ENCODE results near the gene PNPLA7. TPM values are rescaled to one million over a fixed set of nuclear protein-coding genes. Genes with fewer than 3 reads are reported as not detected.

PNPLA7 gene
- total and polyA plus RNA-seq, 4 donors: 0.79 to 8.9 (median 7.7) TPM

- peaks cover 0 to 4% (median 0%) of the 10 kb centered on the region in 5 donors for H3K4me1 ChIP-seq (ENCODE audit: control insufficient read depth in 5 of 5, insufficient read depth in 5 of 5, low read length in 5 of 5)
- no peak for DNase-seq
- no peak overlapping the region for H3K4me3 ChIP-seq
- no peaks in the 10 kb centered on the region for H3K27me3 ChIP-seq (ENCODE audit: control insufficient read depth in 3 of 3, insufficient read depth in 3 of 3, low read length in 2 of 3)
- H3K9ac ChIP-seq (ENCODE audit: insufficient read depth in 1 of 2, low read length in 2 of 2): no peak overlapping the region
- H3K36me3 ChIP-seq (ENCODE audit: control insufficient read depth in 4 of 4, insufficient read depth in 4 of 4, low read length in 4 of 4): no peaks in the 10 kb centered on the region
- TF ChIP-seq CTCF (IDR thresholded peaks at IDR 0.05; ENCODE audit: control extremely low read depth, extremely low read depth): no peak
- no peak for ATAC-seq (ENCODE audit: insufficient read depth, low FRiP score)
- WGBS, 2 donors: 89 to 93% methylated on average over 21 to 27 of the region's 27 CpGs
- no peak overlapping the region for H3K27ac ChIP-seq (ENCODE audit: low read depth in 1 of 2, low read length in 1 of 2)
- H3K9me3 ChIP-seq (ENCODE audit: control insufficient read depth in 4 of 4, insufficient read depth in 3 of 4, low read length in 3 of 4): no peaks in the 10 kb centered on the region
Measured at GRCh38 chr9:137430723-137431415, 119.3 kb downstream of the PNPLA7 start.

GRCh38 chr9:137429974-137430722 is 120.1 kb downstream of the PNPLA7 start:
- H3K9me3 ChIP-seq (ENCODE audit: control insufficient read depth in 4 of 4, insufficient read depth in 3 of 4, low read length in 3 of 4): no peaks in the 10 kb centered on the region
- H3K27ac ChIP-seq (ENCODE audit: low read depth in 1 of 2, low read length in 1 of 2): no peak overlapping the region
- no peak for ATAC-seq (ENCODE audit: insufficient read depth, low FRiP score)
- TF ChIP-seq CTCF (IDR thresholded peaks at IDR 0.05; ENCODE audit: control extremely low read depth, extremely low read depth): no peak
- DNase-seq: no peak
- peaks cover 0 to 4% (median 0%) of the 10 kb centered on the region in 5 donors for H3K4me1 ChIP-seq (ENCODE audit: control insufficient read depth in 5 of 5, insufficient read depth in 5 of 5, low read length in 5 of 5)
- H3K4me3 ChIP-seq: no peak overlapping the region
- no peak overlapping the region for H3K9ac ChIP-seq (ENCODE audit: insufficient read depth in 1 of 2, low read length in 2 of 2)
- no peaks in the 10 kb centered on the region for H3K36me3 ChIP-seq (ENCODE audit: control insufficient read depth in 4 of 4, insufficient read depth in 4 of 4, low read length in 4 of 4)
- H3K27me3 ChIP-seq (ENCODE audit: control insufficient read depth in 3 of 3, insufficient read depth in 3 of 3, low read length in 2 of 3): no peaks in the 10 kb centered on the region
- 71 to 81% methylated on average over 32 to 34 of the region's 34 CpGs for WGBS, 2 donors

GRCh38 chr9:137429546-137429890 is 120.7 kb downstream of the PNPLA7 start:
- no peak overlapping the region for H3K4me3 ChIP-seq
- no peak overlapping the region for H3K27ac ChIP-seq (ENCODE audit: low read depth in 1 of 2, low read length in 1 of 2)
- no peak for TF ChIP-seq CTCF (IDR thresholded peaks at IDR 0.05; ENCODE audit: control extremely low read depth, extremely low read depth)
- DNase-seq (no peak), ATAC-seq (ENCODE audit: insufficient read depth, low FRiP score) (no peak)
- no peak overlapping the region for H3K9ac ChIP-seq (ENCODE audit: insufficient read depth in 1 of 2, low read length in 2 of 2)
- no peaks in the 10 kb centered on the region for H3K9me3 ChIP-seq (ENCODE audit: control insufficient read depth in 4 of 4, insufficient read depth in 3 of 4, low read length in 3 of 4)
- H3K4me1 ChIP-seq (ENCODE audit: control insufficient read depth in 5 of 5, insufficient read depth in 5 of 5, low read length in 5 of 5): peaks cover 0 to 4% (median 0%) of the 10 kb centered on the region in 5 donors
- 87 to 92% methylated on average over 14 of the region's 14 CpGs for WGBS, 2 donors
- no peaks in the 10 kb centered on the region for H3K27me3 ChIP-seq (ENCODE audit: control insufficient read depth in 3 of 3, insufficient read depth in 3 of 3, low read length in 2 of 3)
- no peaks in the 10 kb centered on the region for H3K36me3 ChIP-seq (ENCODE audit: control insufficient read depth in 4 of 4, insufficient read depth in 4 of 4, low read length in 4 of 4)

All from lung (tissue), 12 donors.